ENCODE measurements around the gene COPG1. TPM values are rescaled to one million over a fixed set of nuclear protein-coding genes. Genes with fewer than 3 reads are reported as not detected.

The COPG1 gene
- total and polyA plus RNA-seq, 9 of the 15 experiments (the other 6 are each of a cell fraction or from before 2014, with no cell fraction given), result 40.3 to 105 (median 62.4) TPM

- H3K4me2 ChIP-seq (ENCODE audit: insufficient read depth, low read length), result no peak overlapping the region
- no peak overlapping the region for H3K9ac ChIP-seq (ENCODE audit: insufficient read depth in 1 of 2, low read depth in 2 of 2, low read length in 2 of 2)
- no peaks in the 10 kb centered on the region for H3K27me3 ChIP-seq (ENCODE audit: control insufficient read depth in 2 of 2, insufficient read depth in 2 of 2, low read length in 2 of 2)
- H4K20me1 ChIP-seq (replicated peaks; ENCODE audit: control insufficient read depth, insufficient read depth, low read length), result no peaks in the 10 kb centered on the region
- peaks cover 32 to 42% of the 10 kb centered on the region in 2 experiments for H3K4me1 ChIP-seq (replicated peaks in 1 of 2; ENCODE audit: control insufficient read depth in 2 of 2, insufficient read depth in 2 of 2, low read length in 2 of 2)
- ChIA-PET CTCF (ENCODE audit: low intra/inter-chr PET ratio) (interaction anchor here (0.6 kb wide), 1 partner anchor 261 kb away, joined by 4 read pairs; no protein-coding TSS in a partner anchor), POLR2A (interaction anchor here (0.6 to 1.7 kb wide), 5 partner anchors 8 to 729 kb away, joined by 3 to 5 read pairs (median 3); partner anchors contain the start of gene COPG1)
- peak overlapping the region; percentile 94 for H2AFZ ChIP-seq (ENCODE audit: low read depth, low read length)
- H3K9me1 ChIP-seq (ENCODE audit: control insufficient read depth, insufficient read depth, low read length), result no peaks in the 10 kb centered on the region
- no peak overlapping the region for H3K4me3 ChIP-seq
- H3K79me2 ChIP-seq (ENCODE audit: control insufficient read depth, insufficient read depth, low read length), result no peaks in the 10 kb centered on the region
- WGBS (ENCODE audit: insufficient coverage, low coverage, missing lambda C conversion rate), result 7% methylated on average over 7 of the region's 7 CpGs
- H3K36me3 ChIP-seq (ENCODE audit: control insufficient read depth, insufficient read depth, low read length), result no peaks in the 10 kb centered on the region
- H3K9me3 ChIP-seq (replicated peaks; ENCODE audit: control insufficient read depth, insufficient read depth, low read depth, low read length), result no peaks in the 10 kb centered on the region
- FAIRE-seq (peak; percentile 77), DNase-seq (ENCODE audit: extremely low read depth in 1 of 4, low spot score in 3 of 4) (peak in 3 of 4 experiments; percentile 25 to 71 (median 41)), ATAC-seq (peak; percentile 67)
- intact Hi-C loops (cut with micrococcal nuclease) (no loop called here), in situ Hi-C loops (cut with MboI) (no loop called here)
- H3K27ac ChIP-seq (ENCODE audit: extremely low read depth, low read depth, low read length), result peak overlapping the region; percentile 66; the same call in 2 of the 3 replicates
- BruUV-seq (replicated peaks), result no TSS peak
- TF ChIP-seq KDM5B (IDR thresholded peaks at IDR 0.05; ENCODE audit: insufficient replicate concordance, low read depth, low read length) (no peak), POLR2H (tag; IDR thresholded peaks at IDR 0.05; ENCODE audit: low read depth) (peak; percentile 50; the same call in 1 of the 2 replicates), THAP12 (CRISPR knock-in tag; IDR thresholded peaks at IDR 0.05) (no peak), HDAC6 (IDR thresholded peaks at IDR 0.05; ENCODE audit: low read depth, low read length) (no peak), SRSF1 (IDR thresholded peaks at IDR 0.05; ENCODE audit: low read depth, low read length) (no peak), NFIC (IDR thresholded peaks at IDR 0.05) (no peak), ETV1 (tag; conservative IDR thresholded peaks at IDR 0.05; ENCODE audit: low read depth) (no peak; the same call in 1 of the 2 replicates), ZNF146 (CRISPR knock-in tag; IDR thresholded peaks at IDR 0.05; ENCODE audit: unreplicated experiment) (no peak)
- TF ChIP-seq, protein P1, sequence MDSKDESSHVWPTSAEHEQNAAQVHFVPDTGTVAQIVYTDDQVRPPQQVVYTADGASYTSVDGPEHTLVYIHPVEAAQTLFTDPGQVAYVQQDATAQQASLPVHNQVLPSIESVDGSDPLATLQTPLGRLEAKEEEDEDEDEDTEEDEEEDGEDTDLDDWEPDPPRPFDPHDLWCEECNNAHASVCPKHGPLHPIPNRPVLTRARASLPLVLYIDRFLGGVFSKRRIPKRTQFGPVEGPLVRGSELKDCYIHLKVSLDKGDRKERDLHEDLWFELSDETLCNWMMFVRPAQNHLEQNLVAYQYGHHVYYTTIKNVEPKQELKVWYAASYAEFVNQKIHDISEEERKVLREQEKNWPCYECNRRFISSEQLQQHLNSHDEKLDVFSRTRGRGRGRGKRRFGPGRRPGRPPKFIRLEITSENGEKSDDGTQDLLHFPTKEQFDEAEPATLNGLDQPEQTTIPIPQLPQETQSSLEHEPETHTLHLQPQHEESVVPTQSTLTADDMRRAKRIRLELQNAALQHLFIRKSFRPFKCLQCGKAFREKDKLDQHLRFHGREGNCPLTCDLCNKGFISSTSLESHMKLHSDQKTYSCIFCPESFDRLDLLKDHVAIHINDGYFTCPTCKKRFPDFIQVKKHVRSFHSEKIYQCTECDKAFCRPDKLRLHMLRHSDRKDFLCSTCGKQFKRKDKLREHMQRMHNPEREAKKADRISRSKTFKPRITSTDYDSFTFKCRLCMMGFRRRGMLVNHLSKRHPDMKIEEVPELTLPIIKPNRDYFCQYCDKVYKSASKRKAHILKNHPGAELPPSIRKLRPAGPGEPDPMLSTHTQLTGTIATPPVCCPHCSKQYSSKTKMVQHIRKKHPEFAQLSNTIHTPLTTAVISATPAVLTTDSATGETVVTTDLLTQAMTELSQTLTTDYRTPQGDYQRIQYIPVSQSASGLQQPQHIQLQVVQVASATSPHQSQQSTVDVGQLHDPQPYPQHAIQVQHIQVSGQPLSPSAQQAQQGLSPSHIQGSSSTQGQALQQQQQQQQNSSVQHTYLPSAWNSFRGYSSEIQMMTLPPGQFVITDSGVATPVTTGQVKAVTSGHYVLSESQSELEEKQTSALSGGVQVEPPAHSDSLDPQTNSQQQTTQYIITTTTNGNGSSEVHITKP (IDR thresholded peaks at IDR 0.05; ENCODE audit: partially characterized antibody), result no peak
Observed at GRCh38 chr3:129230311-129231019, 18.9 kb upstream of the COPG1 start.

All from K562 (cell line).